Measurements from ENCODE around the gene HTD2.

DNA sequence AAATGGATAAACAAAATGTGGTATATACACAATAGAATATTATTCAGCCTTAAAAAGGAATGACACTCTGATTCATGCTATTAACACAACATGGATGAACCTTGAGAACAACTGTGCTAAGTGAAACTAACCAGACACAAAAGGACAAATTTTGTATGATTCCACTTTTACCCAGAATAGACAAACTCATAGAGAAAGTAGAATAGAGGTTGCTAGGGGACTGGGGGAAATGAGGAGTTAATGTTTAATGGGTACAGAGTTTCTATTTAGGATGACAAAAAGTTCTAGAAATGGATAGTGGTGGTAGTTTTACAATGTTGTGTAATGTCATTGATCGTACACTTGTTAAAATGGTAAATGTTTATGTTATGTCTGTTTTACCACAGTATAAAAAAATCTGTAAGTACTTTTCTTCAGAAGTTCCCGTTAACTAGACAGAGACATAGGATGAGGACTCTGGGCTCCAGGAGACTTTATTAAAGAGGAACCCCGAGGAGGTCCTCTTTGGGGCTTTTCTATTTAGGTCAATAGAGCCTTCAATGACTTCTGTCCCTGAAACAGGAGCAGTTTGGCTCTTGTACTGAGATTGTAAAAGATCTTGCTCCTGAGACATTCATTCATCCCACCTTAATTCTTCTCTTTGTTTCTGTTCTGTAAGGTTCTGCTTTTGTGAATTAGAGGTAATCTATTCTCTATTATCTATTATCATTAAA, 44.2 kb upstream of the HTD2 start:
- TF ChIP-seq CTCF (IDR thresholded peaks at IDR 0.05) (no peak), RELA (CRISPR knock-in tag; IDR thresholded peaks at IDR 0.05; ENCODE audit: borderline replicate concordance) (no peak)
